ENCODE results near the gene NEUROD4. TPM values are rescaled to one million over a fixed set of nuclear protein-coding genes. Genes with fewer than 3 reads are reported as not detected.

NEUROD4 gene
- total RNA-seq, 1 experiment from 2014 or later = not detected

DNA sequence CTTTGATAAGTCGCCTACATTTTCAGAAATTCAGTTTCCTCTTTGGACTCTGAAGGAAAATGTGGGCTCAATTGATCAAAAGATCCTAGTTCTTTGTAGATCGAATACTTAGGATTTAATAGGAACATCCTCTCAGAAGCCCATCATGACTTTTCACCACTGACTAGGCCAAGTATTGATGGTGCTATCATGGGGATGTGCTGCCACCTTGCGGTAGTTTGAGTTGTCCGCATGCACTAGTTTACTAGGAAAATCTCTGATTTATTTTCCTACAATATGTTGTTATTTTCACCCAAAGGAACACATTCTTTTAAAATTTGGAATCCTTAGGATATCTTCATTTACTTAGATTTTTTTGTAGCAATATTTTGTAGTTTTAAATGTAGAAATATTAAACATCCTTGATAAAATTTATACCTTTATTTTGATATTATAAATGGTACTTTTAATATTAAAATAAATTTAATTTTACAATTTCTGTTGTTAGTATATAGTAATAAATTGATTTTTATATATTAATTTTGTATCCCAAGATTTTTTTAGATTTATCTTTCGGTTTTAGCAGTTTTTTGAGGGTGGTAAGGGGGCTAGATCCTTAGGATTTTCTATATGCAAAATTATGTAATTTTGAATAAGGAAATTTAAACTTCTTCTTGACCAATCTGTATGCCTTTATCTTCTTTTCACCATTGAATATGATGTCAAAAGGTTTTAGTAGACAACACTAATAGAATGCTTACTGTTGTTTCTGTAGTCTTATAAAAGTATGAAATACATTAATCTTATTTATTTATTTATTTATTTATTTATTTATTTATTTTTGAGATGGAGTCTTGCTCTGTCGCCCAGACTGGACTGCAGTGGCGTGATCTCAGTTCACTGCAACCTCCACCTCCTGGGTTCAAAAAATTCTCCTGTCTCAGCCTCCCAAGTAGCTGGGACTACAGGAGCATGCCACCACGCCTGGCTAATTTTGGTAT, 53.6 kb downstream of the NEUROD4 start:
- Histone ChIP-seq H3K4me3 (no peak overlapping the region), H3K36me3 (no peaks in the 10 kb centered on the region), H3K9me3 (no peaks in the 10 kb centered on the region), H3K27me3 (peaks cover 34% of the 10 kb centered on the region)
- DNase-seq = peak; percentile 45

GRCh38 chr12:55074806-55075205, 55.0 kb downstream of the NEUROD4 start:
- H3K4me3 ChIP-seq = no peak overlapping the region
- no peak for DNase-seq
- peaks cover 42% of the 10 kb centered on the region for H3K27me3 ChIP-seq

More at GRCh38 chr12:55074806-55075205, 55.0 kb downstream of the NEUROD4 start:
- H3K36me3 ChIP-seq = no peaks in the 10 kb centered on the region
- H3K9me3 ChIP-seq = no peaks in the 10 kb centered on the region; the same call in 1 of the 2 replicates

Other genes with a start within 250 kb of the NEUROD4 start
- gene MUCL1, start 165.5 kb upstream of the NEUROD4 start, total RNA-seq (2014; rRNA removed; shearing (Covaris generic); ENCODE audit: low replicate concordance) = not detected in 2 replicates
- gene TESPA1, start 35.2 kb upstream of the NEUROD4 start, total RNA-seq (2014; rRNA removed; shearing (Covaris generic); ENCODE audit: low replicate concordance) = not detected in 2 replicates
- gene OR9K2, start 106.4 kb downstream of the NEUROD4 start, total RNA-seq (2014; rRNA removed; shearing (Covaris generic); ENCODE audit: low replicate concordance) = not detected in 2 replicates
- gene OR10A7, start 201.1 kb downstream of the NEUROD4 start, total RNA-seq (2014; rRNA removed; shearing (Covaris generic); ENCODE audit: low replicate concordance) = not detected in 2 replicates
- not detected in 2 replicates for gene OR6C74, start 224.6 kb downstream of the NEUROD4 start, total RNA-seq (2014; rRNA removed; shearing (Covaris generic); ENCODE audit: low replicate concordance)

All from MG63 (cell line).